Thoracic aorta (tissue), 2 donors: ENCODE measurements around the gene CLDN14. TPM values are rescaled to one million over a fixed set of nuclear protein-coding genes. Genes with fewer than 3 reads are reported as not detected.
"Not testable (repeated sequence)": the region's sequence is repeated elsewhere in the genome, so short reads cannot be mapped to it uniquely, and the experiment has no call there.

Source experiments
- ATAC-seq: fragments of 150-250 bp; one replicate; pipeline ENCODE4 v1.8.0; 2017; ENCODE audit warnings: low read depth; ENCODE audit not compliant: insufficient number of reproducible peaks, low FRiP score
- DNase-seq: peaks from one replicate; pipeline ENCODE4 v3.0.0-alpha.2; 2020; ENCODE audit warnings: low spot score
- H3K27ac ChIP-seq, 2 donors: fragments of 200-600 bp; sonication (generic); 1 replicate in 1 of 2; 2 replicates in 1 of 2; pipeline ENCODE4 v1.5.1; 2016; ENCODE audit warnings: mild to moderate bottlenecking in 2 of 2, moderate library complexity in 2 of 2
- H3K27me3 ChIP-seq: fragments of 200-600 bp; sonication (generic); replicated peaks from 2 replicates; pipeline ENCODE4 v1.6.0; 2016; ENCODE audit warnings: mild to moderate bottlenecking; ENCODE audit not compliant: insufficient read depth
- H3K36me3 ChIP-seq: fragments of 200-600 bp; sonication (generic); one replicate; pipeline ENCODE4 v1.5.1; 2016
- H3K4me1 ChIP-seq, 2 donors: fragments of 200-600 bp; sonication (generic); 1 replicate in 1 of 2; 2 replicates in 1 of 2; pipeline versions ENCODE4 v1.5.1 to v1.6.0; 2016; ENCODE audit warnings: low read depth in 2 of 2, mild to moderate bottlenecking in 1 of 2; ENCODE audit not compliant: control insufficient read depth in 1 of 2
- H3K4me3 ChIP-seq: fragments of 200-600 bp; sonication (generic); 2 replicates; pipeline ENCODE4 v1.5.1; 2016; ENCODE audit warnings: mild to moderate bottlenecking
- H3K9me3 ChIP-seq: fragments of 200-600 bp; sonication (generic); 2 replicates; pipeline ENCODE4 v1.5.1; 2016
- total RNA-seq, 2 donors: library from RNA; depleted of rRNA; stranded (reverse); fragments of >200 nt; gene quantifications; one replicate each; pipeline versions ENCODE4 v1.1.0 to v1.2.3, GENCODE V29; 2016
- TF ChIP-seq, protein P1 (sequence below): fragments of 200-600 bp; sonication (generic); IDR thresholded peaks from one replicate; pipeline ENCODE4 v1.5.1; 2019; ENCODE audit warnings: antibody characterized with exemption

CLDN14 gene
- total RNA-seq, 2 donors from 2014 or later: not detected

DNA sequence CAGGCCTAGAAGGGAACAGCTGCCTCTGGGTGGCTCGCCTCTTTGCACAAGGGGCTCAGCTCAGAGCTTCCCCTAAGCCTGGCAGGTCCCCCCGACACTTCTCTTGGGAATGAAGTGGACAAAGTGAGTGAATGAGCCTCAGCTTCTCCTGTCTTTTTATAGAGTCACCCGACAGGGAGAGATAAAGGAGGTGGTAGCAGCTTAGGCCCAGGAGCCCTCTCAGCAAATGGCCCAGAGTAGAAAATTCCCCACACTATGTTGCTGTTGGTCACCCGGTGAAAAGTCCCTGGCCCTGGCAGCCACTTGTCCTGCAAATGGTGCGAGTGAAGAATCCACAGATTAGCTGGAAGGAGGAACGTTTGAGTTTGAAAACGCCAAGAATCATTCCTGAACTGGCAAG, 2.4 kb downstream of the CLDN14 start:
- TF ChIP-seq, protein P1, sequence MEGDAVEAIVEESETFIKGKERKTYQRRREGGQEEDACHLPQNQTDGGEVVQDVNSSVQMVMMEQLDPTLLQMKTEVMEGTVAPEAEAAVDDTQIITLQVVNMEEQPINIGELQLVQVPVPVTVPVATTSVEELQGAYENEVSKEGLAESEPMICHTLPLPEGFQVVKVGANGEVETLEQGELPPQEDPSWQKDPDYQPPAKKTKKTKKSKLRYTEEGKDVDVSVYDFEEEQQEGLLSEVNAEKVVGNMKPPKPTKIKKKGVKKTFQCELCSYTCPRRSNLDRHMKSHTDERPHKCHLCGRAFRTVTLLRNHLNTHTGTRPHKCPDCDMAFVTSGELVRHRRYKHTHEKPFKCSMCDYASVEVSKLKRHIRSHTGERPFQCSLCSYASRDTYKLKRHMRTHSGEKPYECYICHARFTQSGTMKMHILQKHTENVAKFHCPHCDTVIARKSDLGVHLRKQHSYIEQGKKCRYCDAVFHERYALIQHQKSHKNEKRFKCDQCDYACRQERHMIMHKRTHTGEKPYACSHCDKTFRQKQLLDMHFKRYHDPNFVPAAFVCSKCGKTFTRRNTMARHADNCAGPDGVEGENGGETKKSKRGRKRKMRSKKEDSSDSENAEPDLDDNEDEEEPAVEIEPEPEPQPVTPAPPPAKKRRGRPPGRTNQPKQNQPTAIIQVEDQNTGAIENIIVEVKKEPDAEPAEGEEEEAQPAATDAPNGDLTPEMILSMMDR: no peak
- no peak for DNase-seq

DNA sequence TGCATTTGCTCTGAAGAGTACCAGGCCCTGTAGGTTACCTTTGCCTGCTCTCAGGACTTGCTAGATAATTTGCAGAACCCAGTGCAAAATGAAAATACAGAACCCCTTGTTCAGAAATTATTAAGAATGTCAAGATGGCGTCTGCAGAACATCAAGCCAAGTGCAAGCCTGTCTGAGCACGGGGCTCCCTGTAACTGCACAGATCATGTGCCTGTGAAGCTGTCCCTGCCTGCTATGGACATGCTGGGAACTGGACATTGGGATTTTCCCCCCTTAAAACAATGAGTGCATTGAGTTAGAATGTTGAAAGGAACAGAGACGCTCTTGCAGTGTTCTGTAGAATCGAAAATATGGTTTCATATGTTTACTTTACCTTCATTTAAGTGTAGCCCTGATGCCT, 2.9 kb downstream of the CLDN14 start:
- ATAC-seq (no peak), DNase-seq (no peak)
- no peak overlapping the region for H3K4me3 ChIP-seq
- H3K36me3 ChIP-seq: no peaks in the 10 kb centered on the region
- no peaks in the 10 kb centered on the region for H3K9me3 ChIP-seq
- H3K27me3 ChIP-seq: no peaks in the 10 kb centered on the region
- H3K27ac ChIP-seq: no peak overlapping the region
- H3K4me1 ChIP-seq: peaks cover 0 to 9% of the 10 kb centered on the region in 2 donors
- TF ChIP-seq, protein P1: no peak

More for the DNA sequence above, 2.4 kb downstream of the CLDN14 start:
- H3K27me3 ChIP-seq: no peaks in the 10 kb centered on the region
- H3K27ac ChIP-seq: no peak overlapping the region
- H3K36me3 ChIP-seq: no peaks in the 10 kb centered on the region
- H3K9me3 ChIP-seq: no peaks in the 10 kb centered on the region
- ATAC-seq: no peak
- H3K4me1 ChIP-seq: peaks cover 0 to 9% of the 10 kb centered on the region in 2 donors
- no peak overlapping the region for H3K4me3 ChIP-seq

DNA sequence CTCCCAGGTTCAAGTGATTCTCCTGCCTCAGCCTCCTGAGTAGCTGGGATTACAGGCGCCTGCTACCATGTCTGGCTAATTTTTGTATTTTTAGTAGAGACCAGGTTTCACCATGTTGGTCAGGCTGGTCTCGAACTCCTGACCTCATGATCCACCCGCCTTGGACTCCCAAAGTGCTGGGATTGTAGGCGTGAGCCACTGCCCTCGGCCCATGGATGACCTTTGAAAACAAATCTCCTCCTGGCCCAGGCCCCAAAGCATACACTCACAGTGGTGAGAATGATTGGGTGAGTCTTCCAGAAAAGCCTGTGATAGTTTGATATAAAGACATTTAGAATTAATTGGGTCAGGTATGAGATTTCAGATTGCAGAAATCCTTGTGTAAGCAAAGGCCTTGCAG, 3.4 kb downstream of the CLDN14 start:
- not testable (repeated sequence) for H3K9me3 ChIP-seq, H3K36me3 ChIP-seq, H3K27ac ChIP-seq, H3K4me1 ChIP-seq, DNase-seq, ATAC-seq, H3K4me3 ChIP-seq, H3K27me3 ChIP-seq

DNA sequence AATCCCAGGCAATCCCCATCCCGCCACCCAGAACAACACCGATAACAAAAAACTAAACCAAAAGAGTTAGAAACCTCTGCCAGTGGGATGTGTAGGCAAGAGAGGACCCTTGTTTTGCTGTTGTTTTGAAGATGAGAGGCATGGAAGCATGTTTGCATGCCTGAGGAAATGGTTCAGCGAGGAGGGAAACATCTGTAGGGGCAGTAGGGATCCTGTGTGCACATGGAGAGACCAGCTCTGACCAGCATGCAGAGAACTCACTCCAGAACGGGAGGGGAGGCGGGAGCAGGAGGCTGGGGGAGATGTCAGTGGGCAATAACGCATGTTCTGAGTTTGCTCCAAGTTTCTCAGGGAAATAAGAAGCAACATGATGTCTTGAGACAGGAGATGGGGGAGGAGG, 5.3 kb downstream of the CLDN14 start:
- DNase-seq (no peak), ATAC-seq (no peak)
- no peaks in the 10 kb centered on the region for H3K36me3 ChIP-seq
- peaks cover 0 to 8% of the 10 kb centered on the region in 2 donors for H3K4me1 ChIP-seq
- H3K27me3 ChIP-seq: no peaks in the 10 kb centered on the region
- H3K9me3 ChIP-seq: no peaks in the 10 kb centered on the region
- no peak overlapping the region for H3K27ac ChIP-seq
- TF ChIP-seq, protein P1: no peak
- no peak overlapping the region for H3K4me3 ChIP-seq

DNA sequence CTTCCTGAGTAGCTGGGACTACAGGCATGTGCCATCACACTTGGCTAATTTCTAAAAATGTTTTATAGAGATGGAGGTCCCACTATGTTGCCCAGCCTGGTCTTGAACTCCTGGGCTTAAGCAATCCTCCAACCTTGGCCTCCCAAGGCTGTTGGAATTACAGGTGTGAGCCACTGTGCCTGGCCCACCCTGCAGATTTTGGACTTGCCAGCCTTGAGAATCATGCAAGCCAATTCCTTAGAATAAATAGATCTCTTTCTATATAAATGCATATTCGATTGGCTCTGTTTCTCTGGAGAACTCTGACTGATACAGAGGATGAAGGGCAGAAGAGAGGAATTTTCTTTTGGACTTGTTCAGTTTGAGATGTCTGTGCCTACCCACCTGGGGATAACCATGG, 6.7 kb downstream of the CLDN14 start:
- no peak for ATAC-seq
- no peaks in the 10 kb centered on the region for H3K4me1 ChIP-seq
- H3K9me3 ChIP-seq: no peaks in the 10 kb centered on the region
- DNase-seq: no peak
- no peak overlapping the region for H3K4me3 ChIP-seq
- no peaks in the 10 kb centered on the region for H3K36me3 ChIP-seq
- no peaks in the 10 kb centered on the region for H3K27me3 ChIP-seq
- TF ChIP-seq, protein P1: no peak
- H3K27ac ChIP-seq: no peak overlapping the region

DNA sequence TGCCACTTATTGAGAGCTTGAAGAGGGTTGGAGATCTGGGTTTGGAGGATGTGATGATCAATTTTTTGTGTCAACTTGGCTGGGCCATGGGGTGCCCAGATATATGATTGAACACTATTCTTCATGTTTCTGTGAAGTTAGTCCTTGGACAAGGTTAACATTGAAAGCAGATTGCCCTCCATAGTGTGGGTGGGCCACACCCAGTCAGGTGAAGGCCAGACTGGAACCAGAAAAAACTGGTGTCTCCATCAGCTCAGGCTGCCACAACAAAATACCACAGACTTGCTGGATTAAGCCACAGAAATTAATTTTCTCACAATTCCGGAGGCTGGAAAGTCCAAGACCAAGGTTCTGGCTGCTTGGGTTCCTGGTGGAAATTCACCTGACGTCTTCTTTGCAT, 7.5 kb downstream of the CLDN14 start:
- Histone ChIP-seq H3K9me3 (no peaks in the 10 kb centered on the region), H3K27me3 (no peaks in the 10 kb centered on the region), H3K4me3 (no peak overlapping the region), H3K36me3 (no peaks in the 10 kb centered on the region), H3K4me1 (no peaks in the 10 kb centered on the region), H3K27ac (no peak overlapping the region)
- ATAC-seq (no peak), DNase-seq (no peak)
- TF ChIP-seq, protein P1: no peak
